ENCODE measurements around the gene ZFP69B. TPM values are rescaled to one million over a fixed set of nuclear protein-coding genes. Genes with fewer than 3 reads are reported as not detected.
"Not testable (repeated sequence)": the region's sequence is repeated elsewhere in the genome, so short reads cannot be mapped to it uniquely, and the experiment has no call there.

Gene ZFP69B
- total RNA-seq, 2 donors from 2014 or later: 1.4 to 1.9 TPM

DNA sequence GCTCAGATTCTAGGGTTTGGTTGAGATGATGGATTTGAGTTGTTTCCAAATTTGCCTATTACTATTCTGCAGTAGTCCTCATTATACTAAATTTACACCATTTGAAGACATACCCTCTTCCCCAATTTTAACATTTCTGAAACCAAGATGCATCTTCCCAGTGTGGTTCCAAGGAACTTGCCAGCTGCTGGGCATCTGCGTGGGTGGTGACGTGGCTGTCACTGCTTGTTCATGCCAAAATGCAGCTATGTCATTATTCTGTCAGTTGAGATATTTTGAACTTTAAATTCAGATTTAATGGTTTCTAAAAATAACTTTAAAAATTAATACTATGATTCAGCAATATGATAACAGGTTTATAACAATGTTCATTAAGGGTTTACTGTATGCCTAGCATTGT lies 28.0 kb downstream of the ZFP69B start:
- H3K9ac ChIP-seq (ENCODE audit: low read depth in 2 of 2, low read length in 2 of 2): peak overlapping the region in 1 of 2 donors; percentile 84
- no peak for DNase-seq

DNA sequence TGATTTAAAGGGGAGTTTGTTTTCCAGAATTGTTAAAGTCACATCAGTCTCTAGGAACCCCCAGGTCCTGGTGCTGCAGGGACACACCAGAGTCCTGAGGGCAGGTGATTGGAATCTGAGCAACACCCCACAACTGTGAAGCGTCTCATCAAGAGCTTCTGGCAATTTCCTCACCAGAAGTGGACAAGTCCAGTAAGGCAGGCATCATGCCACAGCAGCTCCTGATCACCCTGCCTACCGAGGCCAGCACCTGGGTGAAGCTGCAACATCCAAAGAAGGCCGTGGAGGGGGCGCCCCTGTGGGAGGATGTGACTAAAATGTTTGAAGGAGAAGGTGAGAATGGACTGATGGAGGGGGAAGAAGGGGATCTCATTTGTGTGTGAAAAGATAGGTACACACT lies 28.9 kb downstream of the ZFP69B start:
- DNase-seq: no peak
- Histone ChIP-seq H3K9me3 (no peaks in the 10 kb centered on the region), H3K4me3 (no peak overlapping the region), H3K27me3 (no peaks in the 10 kb centered on the region), H3K4me1 (no peaks in the 10 kb centered on the region), H3K27ac (no peak overlapping the region), H3K9ac (ENCODE audit: low read depth in 2 of 2, low read length in 2 of 2) (no peak overlapping the region), H3K36me3 (no peaks in the 10 kb centered on the region)
- intact Hi-C loops (cut with DNase I): no loop called here
- TF ChIP-seq CTCF (IDR thresholded peaks at IDR 0.05): no peak

More for the DNA sequence above, 28.0 kb downstream of the ZFP69B start:
- Histone ChIP-seq H3K9me3 (no peaks in the 10 kb centered on the region), H3K27me3 (no peaks in the 10 kb centered on the region), H3K27ac (no peak overlapping the region), H3K36me3 (no peaks in the 10 kb centered on the region), H3K4me3 (no peak overlapping the region), H3K4me1 (no peaks in the 10 kb centered on the region)
- TF ChIP-seq CTCF (IDR thresholded peaks at IDR 0.05): no peak
- intact Hi-C loops (cut with DNase I): no loop called here

GRCh38 chr1:40495315-40495903 lies 45.1 kb downstream of the ZFP69B start:
- H3K4me3 ChIP-seq: no peak overlapping the region
- no peak overlapping the region for H3K9ac ChIP-seq (ENCODE audit: low read depth in 2 of 2, low read length in 2 of 2)
- H3K9me3 ChIP-seq: no peaks in the 10 kb centered on the region
- intact Hi-C loops (cut with DNase I): no loop called here
- H3K36me3 ChIP-seq: no peaks in the 10 kb centered on the region
- no peak for DNase-seq
- H3K27me3 ChIP-seq: no peaks in the 10 kb centered on the region
- no peak for TF ChIP-seq CTCF (IDR thresholded peaks at IDR 0.05)
- no peaks in the 10 kb centered on the region for H3K4me1 ChIP-seq
- no peak overlapping the region for H3K27ac ChIP-seq

DNA sequence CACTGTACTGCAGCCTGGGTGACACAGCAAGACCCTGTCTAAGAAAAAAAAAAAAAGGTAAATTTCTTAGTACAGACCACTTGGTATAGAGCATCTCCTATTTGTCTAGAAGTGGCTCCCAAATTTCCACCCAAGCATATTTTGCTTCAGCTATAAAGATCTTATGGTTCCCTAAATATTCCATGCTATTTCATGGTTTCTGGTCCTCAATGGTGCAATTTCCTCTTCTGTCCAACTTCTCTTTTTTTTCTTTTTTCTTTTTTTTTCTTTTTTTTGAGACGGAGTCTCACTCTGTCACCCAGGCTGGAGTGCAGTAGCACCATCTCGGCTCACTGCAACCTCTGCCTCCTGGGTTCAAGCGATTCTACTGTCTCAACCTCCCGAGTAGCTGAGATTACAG lies 52.4 kb downstream of the ZFP69B start:
- H3K9ac ChIP-seq (ENCODE audit: low read depth in 2 of 2, low read length in 2 of 2); H3K27me3 ChIP-seq; intact Hi-C loops (cut with DNase I); H3K9me3 ChIP-seq; DNase-seq; H3K4me3 ChIP-seq; H3K36me3 ChIP-seq; H3K4me1 ChIP-seq; H3K27ac ChIP-seq: not testable (repeated sequence)

DNA sequence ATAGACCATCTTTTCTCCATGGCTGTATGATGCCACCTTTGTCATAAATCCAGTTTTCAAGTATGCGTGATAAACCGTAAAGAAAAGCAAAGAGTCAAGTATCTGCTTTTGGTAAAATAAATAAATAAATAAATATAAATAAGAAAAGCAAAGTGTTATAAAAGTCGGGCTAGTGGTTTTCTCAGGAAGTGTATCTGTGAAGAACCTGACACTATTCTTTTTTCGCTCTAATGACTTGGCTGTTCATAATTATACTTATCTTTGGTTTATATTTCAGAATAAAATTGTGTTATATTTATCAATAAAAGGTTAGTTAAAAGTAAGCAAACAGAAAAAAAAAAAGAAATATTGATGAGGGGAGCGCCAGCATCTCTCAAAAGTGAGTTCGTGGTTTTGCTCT lies 57.7 kb downstream of the ZFP69B start:
- Histone ChIP-seq H3K27me3 (no peaks in the 10 kb centered on the region), H3K9me3 (no peaks in the 10 kb centered on the region), H3K9ac (ENCODE audit: low read depth in 2 of 2, low read length in 2 of 2) (peak overlapping the region; percentile 78 to 79), H3K4me1 (no peaks in the 10 kb centered on the region), H3K4me3 (peak overlapping the region; percentile 77), H3K36me3 (no peaks in the 10 kb centered on the region), H3K27ac (no peak overlapping the region)
- no peak for DNase-seq
- intact Hi-C loops (cut with DNase I): no loop called here
- no peak for TF ChIP-seq CTCF (IDR thresholded peaks at IDR 0.05)

DNA sequence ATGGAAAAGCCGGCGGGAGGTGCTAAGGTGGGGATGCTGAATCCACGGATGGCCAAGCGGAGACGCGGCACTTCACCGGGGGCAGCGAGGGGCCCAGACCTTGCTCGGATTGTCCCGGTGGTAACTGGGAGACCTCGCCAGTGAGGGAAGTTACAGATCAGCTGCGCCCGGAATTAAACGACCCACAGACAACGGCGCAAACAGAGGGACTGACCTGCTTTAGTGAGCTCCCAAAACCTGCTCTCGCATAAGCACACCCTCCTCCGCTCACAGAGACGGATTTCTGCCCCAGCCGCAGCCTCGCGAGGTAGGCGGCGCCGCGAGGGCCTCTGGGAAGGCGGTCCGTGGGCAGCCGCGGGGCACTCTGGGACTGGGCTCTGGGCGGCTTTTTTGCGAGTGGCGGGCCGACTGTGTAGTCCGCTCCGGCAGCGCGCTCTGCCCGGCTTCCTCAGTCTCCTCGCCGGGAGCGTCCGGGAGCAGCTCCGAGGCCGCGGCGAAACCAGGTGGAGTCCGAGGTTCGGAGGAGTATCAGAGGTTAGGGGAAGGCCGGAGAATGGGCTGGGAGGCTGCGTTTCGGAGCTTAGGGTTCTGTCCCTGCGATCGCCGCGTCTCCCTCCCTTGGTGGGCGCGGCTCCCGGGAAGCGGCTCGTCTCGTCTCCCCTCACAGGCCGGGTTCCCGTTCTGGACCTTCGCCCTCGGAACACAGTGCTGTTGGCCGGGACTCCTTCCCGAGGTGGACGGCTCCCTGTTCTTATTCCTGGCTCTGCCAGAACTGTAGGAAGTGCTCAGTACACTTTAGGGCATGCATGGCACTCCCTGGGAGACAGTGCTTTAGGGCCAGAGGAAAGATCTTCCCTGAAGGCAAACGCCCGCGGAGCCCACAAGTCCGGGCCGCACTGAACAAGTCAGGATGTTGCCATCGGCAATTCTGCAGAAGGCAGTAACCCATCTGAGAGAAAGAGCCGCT lies 58.4 kb downstream of the ZFP69B start, which contains the start of gene EXO5:
EXO5 (plus strand) TSS at position 393 of the 967 bp plus-strand sequence. CDS start 5,778 bp downstream, outside the sequence.
- H3K9ac ChIP-seq (ENCODE audit: low read depth in 2 of 2, low read length in 2 of 2): peak within 1 kb of the TSS; percentile 78 to 79
- H3K27me3 ChIP-seq: no peaks in the 10 kb centered on the region
- H3K9me3 ChIP-seq: no peaks in the 10 kb centered on the region
- no peak for TF ChIP-seq CTCF (IDR thresholded peaks at IDR 0.05)
- intact Hi-C loops (cut with DNase I): no loop called here
- peak within 1 kb of the TSS; percentile 50 for H3K27ac ChIP-seq
- DNase-seq: peak; percentile 89
- H3K4me3 ChIP-seq: peak within 1 kb of the TSS; percentile 77
- no peaks in the 10 kb centered on the region for H3K4me1 ChIP-seq
- no peaks in the 10 kb centered on the region for H3K36me3 ChIP-seq
